Right ventricle myocardium superior (tissue), 1 donor: Measurements from ENCODE around the gene ZPBP2. TPM values are rescaled to one million over a fixed set of nuclear protein-coding genes. Genes with fewer than 3 reads are reported as not detected.

ENCODE experiments used
- ATAC-seq: fragments of 200-7000 bp; cut with Tn5 transposase; one replicate; pipeline ENCODE4 v1.9.1; 2020; ENCODE audit warnings: mild to moderate bottlenecking; ENCODE audit not compliant: poor library complexity
- DNase-seq: peaks from one replicate; pipeline ENCODE4 v3.0.0-alpha.2; 2020
- intact Hi-C: fragments of 100-400 bp; cut with DNase I; formaldehyde crosslinking; loops from one replicate; pipeline ENCODE4 v1.11.2; 2022
- total RNA-seq: library from RNA; stranded (reverse); fragmentation: NEBNext Ultra II Directional; extraction: Animal tissue kit (Norgen Biotek cat#: 25700); gene quantifications from one replicate; pipeline ENCODE4 v1.2.1, GENCODE V29; 2021
- donor health status: DM: no; HTN: yes; CAD: no; lungs with severe emphysema.

ZPBP2 gene
- total RNA-seq, 1 donor from 2014 or later, result not detected

- ATAC-seq (peak; percentile 4), DNase-seq (peak; percentile 58)
- intact Hi-C loops, result no loop called here
These were observed 58.6 kb downstream of the ZPBP2 start for GRCh38 chr17:39926588-39927100.

Other genes with a start within 250 kb of the ZPBP2 start
- gene PPP1R1B, start 241.2 kb upstream of the ZPBP2 start, total RNA-seq, result 0.35 TPM
- 13.9 TPM for gene STARD3, start 231.1 kb upstream of the ZPBP2 start, total RNA-seq
- gene TCAP, start 202.9 kb upstream of the ZPBP2 start, total RNA-seq, result 5,900 TPM
- 7.1 TPM for gene PNMT, start 199.7 kb upstream of the ZPBP2 start, total RNA-seq
- gene PGAP3, start 180.1 kb upstream of the ZPBP2 start, total RNA-seq, result 10.0 TPM
- gene ERBB2, start 168.1 kb upstream of the ZPBP2 start, total RNA-seq, result 64.2 TPM
- 50.4 TPM for gene MIEN1, start 137.7 kb upstream of the ZPBP2 start, total RNA-seq
- gene GRB7, start 130.3 kb upstream of the ZPBP2 start, total RNA-seq, result 2.2 TPM
- 0.22 TPM for gene IKZF3, start 3.9 kb upstream of the ZPBP2 start, total RNA-seq
- 1.8 TPM for gene GSDMB, start 50.4 kb downstream of the ZPBP2 start, total RNA-seq
- gene ORMDL3, start 59.4 kb downstream of the ZPBP2 start, total RNA-seq, result 37.5 TPM
- gene LRRC3C, start 59.5 kb downstream of the ZPBP2 start, total RNA-seq, result not detected
- gene GSDMA, start 94.8 kb downstream of the ZPBP2 start, total RNA-seq, result 0.40 TPM
- 88.0 TPM for gene PSMD3, start 112.6 kb downstream of the ZPBP2 start, total RNA-seq
- gene CSF3, start 147.2 kb downstream of the ZPBP2 start, total RNA-seq, result not detected
- gene MED24, start 186.2 kb downstream of the ZPBP2 start, total RNA-seq, result 54.0 TPM
- 80.0 TPM for gene THRA, start 194.8 kb downstream of the ZPBP2 start, total RNA-seq
- gene NR1D1, start 232.4 kb downstream of the ZPBP2 start, total RNA-seq, result 21.1 TPM